CD4-positive, alpha-beta T cell treated with Interleukin-12 subunit alpha and Interleukin-12 subunit beta, for 1 hour (primary cell): Measurements from ENCODE around the gene HOXB4.

Experiments
- DNase-seq: peaks from one replicate; pipeline ENCODE4 v3.0.0-alpha.2; 2020

The HOXB4 gene

DNA sequence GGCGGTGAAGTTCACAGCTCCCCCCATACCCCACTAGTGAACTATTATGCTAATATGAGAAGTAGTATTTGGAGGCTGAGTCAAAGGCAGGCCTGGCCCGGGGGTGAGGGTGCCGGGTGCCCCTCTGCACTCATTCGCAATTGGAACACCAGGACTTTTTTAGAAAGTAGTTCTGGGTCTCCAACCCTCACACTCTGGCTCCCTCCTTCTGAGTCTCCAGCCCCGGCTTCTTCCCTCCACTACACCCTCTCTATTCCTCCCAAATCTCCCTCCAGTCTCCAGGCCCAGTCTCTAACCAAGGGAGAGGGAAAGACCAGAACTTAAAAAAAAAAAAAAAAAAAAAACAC, 21.9 kb downstream of the HOXB4 start:
- no peak for DNase-seq

DNA sequence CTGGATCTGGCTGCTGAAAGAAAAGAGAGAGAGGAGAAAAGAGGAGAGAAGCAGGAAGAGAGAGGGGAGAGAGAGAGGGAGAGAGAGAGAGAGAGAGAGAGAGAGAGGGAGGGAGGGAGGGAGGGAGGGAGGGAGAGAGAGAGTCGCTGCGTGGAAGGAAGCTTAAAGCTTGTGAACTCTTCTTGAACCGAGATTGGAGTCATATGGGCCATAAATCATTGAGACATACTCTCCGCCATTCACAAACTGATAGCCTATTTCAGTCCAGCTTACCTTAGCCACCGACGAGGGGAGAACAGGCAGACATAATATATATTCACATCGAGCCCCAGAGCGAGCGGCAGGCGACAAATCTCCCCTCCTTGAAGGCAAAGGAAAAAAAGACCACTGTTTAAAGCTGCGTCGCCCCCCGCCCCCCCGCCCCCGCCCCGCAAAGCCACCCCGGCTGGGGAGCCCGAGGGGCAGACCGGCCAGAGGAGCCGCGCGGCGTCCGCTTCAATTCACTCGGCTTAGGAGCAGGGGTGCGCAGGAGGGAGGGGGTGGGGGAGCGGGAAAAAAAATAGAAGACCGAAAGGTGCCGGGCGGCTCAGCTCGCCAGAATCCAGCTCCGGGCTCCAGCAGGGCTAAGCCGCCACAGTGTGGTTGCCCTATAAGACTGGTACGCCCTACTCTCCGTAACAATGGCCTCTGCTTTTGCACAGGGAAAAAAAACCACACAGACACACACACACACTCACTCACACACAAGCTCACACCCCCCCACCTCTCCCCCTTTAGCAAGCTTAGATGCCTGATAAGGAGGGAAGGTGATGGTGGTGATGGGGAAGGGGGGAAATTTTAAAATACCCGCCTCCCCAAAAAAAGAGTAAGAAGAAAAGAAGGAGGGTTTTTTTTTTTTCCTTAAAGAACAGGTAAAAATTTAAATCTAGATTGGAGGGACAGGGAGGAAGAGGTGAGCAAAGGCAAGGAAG, 22.6 kb downstream of the HOXB4 start:
- peak; percentile 24 for DNase-seq

DNA sequence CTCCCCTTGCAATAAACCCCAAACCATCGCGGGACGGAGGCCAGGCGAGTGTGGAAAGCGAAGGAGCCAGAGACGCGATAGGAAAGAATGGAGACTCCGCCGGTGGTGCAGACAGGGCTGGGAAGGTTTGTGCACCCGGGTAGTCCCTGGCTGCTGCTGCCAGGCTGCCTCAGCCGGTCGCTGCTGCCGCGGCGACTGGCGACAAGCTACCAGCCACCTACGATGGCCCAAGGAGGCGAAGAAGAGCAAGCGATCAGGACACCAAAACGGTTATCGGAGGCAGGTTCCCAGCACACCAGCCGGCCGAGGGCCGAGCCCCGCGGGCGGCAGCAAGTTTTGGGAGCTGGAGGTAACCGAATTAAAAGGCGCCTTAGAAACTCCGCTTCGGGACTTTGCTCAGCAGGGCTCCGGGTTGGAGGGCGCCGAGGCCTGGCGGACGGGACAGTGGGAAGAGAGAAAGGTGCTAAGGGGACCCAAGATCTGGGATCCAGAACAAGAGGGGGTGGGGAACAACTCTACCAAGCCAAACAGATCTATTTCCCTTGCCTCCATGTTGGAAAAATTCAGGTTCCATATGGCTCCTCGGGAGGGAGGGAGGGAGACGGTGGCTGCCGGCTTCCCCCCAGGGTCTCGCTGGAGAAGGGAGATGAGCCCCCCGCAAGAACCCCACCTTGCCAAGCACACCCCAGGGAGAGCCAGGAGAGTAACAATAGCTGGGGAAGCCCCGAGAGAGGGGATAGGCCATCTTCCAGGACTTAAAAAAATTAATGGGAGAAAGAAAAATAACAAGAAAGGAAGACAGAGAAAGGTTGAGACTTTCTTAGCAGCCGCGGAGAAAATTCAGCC, 23.5 kb downstream of the HOXB4 start:
- no peak for DNase-seq

DNA sequence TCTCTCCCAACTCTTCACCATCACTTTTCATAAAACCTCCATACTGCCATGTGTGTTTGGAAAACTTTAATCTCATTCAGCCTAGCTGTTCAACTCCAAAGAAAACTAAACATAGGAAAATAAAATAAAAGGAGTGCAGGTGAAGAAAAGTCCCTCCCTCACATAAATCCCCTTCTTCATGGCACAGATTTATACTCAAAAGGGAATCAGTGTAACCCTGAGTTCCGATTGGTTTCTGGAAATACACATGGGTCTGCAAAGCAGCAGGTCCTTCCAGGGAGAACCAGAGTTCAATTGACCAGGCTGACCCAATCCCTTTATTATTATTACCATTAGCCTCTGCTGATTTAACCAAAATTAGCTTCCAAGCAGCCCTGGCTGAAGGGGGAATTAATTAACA, 24.3 kb downstream of the HOXB4 start:
- no peak for DNase-seq

DNA sequence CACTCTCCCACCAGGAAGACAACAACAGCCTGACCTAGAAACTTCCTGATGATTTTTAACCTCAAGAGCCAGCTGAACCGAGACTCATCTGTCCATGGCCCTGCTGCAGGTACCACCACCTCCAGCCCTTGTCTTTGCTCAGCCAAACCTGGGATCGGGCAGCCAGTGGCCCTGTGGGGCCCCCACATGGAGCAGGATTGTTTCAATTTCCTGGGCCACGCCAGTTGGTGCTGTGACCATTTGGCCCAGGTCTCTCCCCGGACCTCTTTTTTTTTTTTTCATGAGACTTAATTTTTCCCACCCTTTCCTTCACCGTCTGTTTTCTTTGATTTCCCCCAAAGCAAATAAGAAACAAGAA, 25.0 kb downstream of the HOXB4 start:
- no peak for DNase-seq

DNA sequence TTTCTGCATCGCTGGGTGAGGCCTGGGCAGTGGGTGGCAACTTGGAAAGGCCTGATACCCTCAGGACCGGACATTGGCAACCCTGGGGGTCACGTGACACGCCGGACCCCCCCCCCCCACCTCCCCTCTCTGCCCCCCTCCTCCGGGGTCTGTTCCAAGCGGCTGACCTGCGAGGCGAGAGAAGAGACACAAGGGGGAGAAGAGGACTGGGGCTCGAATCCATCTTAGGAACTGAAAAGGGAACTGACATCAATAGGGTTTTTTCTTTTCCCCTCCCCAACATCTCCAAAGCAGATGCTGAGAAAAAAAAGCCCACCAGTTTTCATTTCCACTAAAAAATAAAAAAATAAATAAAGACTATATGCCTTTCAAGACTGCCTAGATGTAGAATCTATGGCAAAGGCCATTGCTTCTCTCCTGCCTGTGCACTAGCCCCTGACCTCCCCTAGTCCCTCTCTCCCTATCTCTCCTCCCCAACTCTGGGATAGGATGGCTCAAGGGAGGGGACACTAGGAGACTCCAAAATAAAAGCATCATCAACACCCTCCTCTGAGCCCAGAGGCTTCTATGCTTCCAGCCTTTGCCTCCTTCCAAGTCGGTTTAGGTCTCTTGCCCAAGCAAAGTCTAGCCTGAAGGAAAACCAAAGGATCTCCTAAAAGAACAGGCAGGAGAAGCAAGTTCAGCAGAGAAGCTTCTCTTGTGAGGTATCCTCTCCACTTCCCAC, 25.5 kb downstream of the HOXB4 start:
- DNase-seq: no peak

DNA sequence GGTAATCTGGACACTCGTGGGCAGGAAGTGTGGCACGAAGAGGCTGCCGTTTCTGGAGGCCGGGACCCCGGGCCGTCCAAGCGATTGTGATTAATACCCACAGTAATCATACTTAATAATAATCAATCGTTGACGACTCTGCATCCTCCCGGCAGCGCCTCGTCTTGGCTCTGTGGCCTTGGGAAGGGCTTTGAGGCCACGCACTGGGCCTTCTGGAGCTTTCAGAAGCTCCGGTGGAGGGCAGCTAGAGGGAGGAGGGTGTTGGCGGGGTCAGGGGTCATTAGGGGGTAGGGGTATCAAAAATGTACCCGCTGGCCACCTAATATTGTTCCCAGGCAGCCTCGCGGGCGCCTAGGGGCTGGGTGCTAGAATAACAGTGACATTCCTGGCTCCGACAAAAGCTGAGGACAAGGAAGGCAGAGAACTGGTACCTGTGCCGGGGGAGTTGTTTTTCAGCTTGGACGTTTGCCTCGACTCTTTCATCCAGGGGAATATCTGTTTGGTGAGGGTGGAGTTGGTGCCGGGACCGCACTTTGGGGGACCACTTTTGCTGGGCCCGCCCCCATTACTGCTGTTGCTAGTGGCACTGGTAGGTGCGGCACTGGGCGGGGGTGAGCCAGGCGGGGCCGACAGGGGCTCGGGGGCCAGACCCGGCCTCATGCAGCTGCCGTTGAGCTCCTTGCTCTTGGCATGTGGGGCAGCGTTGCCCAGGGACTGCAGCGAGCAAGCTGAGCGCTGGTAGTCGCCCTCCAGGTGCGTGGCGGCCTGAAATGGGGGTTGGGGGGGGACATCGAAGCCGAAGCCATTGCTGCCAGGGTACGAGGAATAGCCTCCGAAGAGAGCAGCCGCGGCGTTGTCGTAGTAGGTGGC, 26.3 kb downstream of the HOXB4 start:
- no peak for DNase-seq

DNA sequence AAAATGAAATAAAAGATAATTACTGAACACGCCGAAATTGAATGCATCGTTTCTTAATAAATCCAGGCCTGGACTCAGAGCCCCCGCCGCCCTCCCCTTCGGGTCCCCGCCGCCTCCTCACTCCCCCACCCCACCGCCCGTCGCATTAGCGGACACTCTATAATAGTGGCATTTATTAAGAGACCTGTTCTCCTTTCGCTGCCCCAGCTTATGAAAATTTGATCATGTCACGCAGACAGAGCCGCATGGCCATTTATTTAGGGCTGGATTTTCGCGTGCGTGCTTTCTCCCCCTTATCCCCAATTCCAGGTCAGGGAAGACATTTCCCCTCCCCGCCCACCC, 27.0 kb downstream of the HOXB4 start:
- DNase-seq: no peak

DNA sequence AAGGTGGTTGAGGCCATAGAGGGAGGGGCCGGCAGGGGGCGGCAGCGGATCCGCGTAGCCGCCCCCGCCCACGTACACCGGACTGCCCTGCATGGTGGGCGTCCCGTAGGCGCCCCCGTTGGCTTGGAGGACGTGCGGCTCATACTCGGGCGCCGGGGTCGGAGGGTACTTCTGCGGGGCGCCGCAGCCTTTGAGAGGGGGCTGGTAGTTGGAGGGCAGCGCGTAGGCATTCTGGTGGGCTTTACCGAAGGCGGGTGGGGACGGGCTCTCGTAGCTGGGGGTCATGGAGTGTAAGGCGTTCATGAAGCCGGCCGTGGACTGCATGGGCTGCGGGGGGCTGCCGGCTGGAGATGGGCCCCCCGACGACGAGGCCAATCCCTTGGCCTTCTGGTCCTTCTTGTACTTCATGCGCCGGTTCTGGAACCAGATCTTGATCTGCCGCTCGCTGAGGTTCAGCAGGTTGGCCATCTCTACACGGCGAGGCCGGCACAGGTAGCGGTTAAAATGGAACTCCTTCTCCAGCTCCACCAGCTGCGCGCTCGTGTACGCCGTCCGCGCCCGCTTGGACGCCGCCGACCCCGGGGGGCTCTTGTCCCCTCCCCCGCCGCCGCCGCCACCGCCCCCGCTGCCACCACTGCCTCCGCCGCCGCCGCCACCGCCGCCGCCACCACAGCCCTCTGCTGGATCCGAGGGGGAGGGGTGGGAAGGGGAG, 27.5 kb downstream of the HOXB4 start:
- DNase-seq: no peak

DNA sequence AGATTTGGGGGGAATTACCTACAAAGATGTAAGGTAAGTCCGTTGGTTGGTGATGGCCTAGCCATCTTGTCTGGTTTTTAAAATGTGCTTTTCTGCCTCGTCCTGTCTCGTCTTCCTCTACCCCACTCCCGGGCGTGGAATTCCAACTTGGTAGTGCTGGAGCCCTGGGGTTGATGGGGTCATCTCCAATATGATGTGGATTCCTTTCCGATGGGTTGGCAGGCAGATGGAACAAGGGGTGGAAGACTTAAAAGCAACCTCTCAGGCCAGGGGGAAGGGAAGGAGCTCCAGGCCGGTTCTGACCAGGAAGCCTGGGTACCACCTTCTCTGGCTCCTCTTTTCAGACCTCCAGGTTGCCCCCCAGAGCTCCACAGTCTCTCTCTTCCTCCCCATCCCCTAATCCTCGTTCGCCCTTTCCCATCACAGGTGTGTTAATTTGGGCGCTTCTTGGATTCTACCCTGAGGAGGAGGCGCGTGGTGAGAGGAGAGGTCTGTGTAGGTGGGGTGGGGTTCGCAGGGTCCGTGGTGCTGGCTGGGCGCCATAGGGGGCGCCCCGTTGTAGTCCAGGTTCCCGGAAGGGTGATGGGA, 28.1 kb downstream of the HOXB4 start:
- DNase-seq: no peak

DNA sequence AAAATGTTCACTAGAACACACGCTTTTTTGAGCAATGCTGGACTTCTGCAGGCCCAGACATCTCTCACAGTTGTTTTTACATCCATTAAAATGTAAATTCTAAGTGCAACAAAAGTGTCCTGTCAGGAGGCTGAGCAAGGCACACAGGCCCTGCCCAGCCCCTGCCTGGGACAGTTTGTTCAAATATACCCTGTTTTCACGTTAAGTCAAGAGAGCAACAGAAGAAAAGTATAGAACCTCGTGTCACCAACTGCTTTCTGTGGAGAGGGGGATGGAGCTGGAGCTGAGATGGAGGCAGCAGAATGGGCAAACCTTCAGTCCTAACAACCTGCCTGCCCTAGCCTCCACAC, 28.9 kb downstream of the HOXB4 start:
- DNase-seq: no peak

DNA sequence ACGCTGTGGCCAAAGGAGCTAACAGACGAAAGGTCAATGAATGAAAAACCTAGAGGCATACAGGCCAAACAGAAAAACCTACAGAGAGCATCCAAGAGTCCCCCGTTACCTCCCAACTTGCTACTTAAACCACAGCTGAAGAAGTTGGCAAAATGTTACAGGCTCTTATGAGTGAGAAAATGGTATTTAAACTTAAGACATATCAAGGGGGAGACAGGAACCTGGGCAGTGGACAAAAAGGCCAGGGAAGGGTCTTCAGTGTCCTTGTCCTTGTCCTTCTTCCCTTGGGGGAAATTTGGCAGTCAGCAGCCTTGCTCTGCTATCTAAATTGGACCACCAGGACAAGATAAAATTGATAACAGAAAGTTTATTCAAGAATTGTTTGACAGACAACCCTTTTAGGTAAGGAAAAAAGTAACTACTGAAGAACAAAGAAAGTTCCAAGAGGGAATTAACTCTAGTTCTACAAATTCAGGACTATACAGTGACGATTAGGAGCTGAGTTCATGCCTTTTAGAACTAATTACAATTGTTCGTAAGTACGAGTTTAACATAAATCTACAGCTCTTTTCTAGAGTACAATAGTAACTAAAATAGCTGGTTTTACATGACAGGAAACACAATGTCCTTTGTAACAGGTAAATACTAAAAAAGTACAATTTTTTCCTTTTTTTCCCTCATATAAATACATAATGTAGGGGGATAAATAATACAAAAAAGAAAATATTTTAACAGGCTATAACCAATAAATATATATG, 29.4 kb downstream of the HOXB4 start:
- no peak for DNase-seq

DNA sequence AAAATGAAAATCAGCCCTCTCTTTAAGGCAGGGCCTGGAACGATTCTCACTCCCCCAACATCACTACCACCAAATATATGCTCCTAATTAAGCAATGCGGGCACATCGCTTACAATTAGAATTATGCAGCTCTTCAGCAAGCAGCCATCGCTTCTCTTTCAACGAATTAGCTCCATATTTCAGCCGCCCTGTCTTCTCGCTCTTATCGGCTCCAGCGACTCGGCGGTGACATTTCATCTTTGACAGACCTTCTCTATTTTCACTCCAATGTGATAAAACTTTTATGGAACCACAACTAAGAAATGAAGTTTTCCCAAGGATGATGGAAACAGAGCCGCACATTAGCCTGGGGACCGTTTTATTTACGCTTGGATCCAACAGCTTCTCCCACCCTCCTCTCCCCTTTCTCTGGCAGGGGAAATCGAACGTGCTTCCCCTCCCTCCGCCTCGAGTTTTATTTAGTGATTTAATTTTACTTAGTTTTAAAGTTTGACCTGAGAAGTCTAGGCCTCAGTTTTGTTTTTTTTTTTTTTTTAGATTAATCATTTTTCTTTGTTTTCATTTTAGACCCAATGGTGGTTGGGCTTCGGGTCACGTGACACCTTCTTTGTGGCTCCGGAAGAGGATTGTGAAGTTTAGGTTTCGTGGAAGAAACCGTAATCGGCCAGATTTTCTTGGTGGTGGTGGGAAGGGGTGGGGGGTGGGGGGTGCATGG, 30.2 kb downstream of the HOXB4 start:
- peak; percentile 57 for DNase-seq

DNA sequence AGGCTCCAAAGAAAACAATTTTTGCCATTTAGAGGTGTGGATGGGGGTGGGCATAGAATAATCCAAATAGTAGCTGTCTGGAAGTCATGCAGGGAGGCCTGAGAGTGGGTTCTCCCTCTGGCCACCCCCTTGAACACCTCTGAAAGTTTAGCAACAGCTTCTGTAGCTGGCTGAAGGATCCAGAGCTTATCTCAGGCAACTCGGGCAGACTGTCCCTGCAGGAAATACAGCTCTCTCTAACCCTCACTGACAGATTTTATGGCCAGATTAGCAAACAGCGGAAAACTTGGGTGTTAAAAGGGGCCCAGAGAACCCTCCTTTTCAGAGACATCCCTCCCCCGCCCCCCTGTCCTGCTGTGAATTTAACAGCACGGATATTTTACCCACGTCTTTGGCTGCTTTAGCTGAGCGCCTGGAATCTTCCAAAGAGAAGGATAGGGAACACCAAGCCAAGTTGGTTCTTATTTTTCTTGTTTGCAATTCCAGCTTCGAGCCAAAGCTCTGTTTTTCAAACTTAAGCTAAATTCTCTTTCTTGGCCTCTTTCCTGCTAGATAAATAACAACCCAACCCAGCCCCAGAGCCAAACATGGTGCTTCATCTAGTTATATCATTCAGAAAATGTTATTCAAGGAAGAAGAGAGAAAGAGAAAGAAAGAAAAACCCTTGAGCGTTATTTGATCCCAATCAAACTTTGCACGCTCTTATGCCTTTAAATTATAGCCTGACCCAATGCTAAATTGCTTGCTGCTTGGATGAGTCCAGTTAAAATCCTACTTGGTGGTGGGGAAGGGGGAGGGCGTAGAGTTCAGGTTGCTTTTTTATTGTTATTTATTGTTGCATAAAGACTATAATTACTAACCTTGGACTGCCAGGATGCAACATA, 31.0 kb downstream of the HOXB4 start:
- no peak for DNase-seq

DNA sequence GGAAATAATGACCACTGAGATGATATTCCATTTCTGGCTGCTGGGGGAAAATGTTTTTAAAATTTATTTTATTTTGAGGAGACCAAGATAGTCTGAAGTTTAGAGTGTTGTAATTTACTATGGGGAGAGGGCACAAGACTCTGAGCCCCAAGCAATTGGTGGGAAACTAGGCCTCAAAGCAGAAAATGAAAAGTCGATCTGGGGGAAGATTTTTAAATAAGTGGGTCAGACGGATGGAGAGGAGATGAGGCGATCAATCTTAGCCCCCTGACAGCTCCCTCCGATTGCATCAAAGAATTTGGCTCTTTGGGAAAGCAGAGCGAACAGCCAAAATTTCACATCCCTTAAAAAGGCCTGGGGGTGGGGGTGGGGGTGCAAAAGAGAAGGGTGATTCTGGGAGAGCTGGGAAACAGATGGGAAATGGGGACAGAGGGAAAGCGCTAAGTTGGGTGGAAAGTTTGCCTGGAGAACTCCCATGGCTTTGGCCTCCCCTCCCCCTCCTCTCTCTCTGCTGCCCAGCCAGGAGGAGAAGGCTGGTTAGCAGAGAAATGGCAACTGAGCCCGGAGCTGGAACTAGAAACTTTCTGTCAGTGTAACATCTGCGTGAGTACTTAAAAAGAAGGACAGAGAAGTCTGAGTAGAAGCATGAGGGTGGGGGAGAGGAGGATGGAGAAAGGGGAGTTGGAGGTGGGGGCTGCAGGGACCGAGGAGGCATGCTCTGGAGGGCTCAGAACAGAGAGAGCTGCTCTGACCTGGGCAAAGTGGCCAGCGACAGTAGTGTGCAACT, 31.8 kb downstream of the HOXB4 start:
- no peak for DNase-seq

DNA sequence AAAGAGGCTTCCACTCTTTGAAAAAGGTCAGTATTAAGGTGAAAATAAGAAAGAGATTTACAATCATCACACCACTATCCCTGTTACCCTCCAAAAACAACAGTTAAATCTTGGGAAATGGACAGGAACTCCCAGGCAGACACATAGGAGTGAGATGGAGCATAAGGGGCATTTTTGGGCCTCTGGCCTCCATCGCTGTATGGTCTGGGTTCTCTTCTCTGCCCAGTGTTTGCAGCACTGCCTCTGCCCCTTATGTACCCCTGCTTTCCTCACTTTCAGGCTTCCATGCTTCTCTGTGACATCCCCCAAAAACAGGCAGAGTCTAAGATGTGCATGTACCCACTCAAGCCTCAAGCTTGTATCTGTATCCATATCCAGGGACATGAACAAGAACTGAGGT, 32.6 kb downstream of the HOXB4 start:
- no peak for DNase-seq

DNA sequence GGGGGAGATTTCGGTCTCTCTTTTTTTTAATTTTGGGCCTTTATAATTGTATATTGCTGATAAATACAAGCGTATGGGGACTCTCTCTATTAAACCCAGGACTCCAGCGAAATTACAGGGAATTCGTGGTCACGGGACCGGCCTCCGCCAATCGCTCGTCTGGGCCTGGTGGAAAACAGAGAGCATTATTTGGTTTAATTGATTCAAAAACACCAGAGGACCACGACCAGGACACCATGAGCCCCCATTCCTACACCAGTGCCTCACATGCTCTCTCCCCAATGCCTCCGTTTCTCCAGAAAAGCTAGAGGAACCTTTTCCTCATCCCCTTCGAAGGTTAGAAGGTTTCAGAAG, 33.2 kb downstream of the HOXB4 start, which contains the start of gene HOXB2:
HOXB2 (minus strand) TSS at position 88 of the 354 bp plus-strand sequence. CDS start 198 bp downstream, outside the sequence.
- DNase-seq: no peak

DNA sequence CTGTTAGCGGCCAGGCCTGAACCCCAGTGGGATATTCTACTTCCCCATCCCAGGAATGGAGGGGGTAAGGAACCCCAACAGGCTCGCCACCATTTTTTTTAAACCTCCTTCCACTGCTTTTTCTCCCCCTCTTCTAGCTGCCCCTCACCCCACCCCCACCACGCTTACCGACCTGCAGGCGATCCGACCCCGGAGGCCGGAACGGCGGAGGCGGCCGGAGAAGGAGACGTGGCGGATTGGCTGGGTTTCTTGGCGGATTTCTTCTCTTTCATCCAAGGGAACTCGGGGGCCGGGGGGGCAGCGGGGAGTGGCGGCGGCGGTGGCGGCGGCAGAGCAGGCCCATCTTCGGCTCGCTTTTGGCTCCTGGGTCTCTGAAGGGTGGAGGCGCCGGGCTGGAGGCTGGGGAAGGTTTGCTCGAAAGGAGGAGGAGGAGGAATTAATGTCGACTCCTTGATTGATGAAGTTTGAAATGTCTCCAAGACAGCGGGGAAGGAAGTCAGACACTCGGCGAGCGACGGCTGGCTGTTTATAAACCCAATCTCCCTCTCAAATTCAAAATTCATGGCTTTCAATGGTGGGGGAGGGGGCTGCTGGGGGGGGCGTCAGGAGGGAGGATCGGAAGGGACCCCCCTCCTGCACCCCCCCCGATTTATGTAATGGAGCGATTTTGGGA, 33.7 kb downstream of the HOXB4 start:
- peak; percentile 46 for DNase-seq
